ENCODE data around the gene POLR1A.

POLR1A gene

GRCh38 chr2:86066915-86067314 is 38.8 kb downstream of the POLR1A start:
- no peaks in the 10 kb centered on the region for H3K4me1 ChIP-seq (ENCODE audit: insufficient read depth, low read length)
- H2AFZ ChIP-seq (ENCODE audit: low read depth, low read length), result no peak overlapping the region
- H3K27me3 ChIP-seq (ENCODE audit: insufficient read depth, low read length), result no peaks in the 10 kb centered on the region
- peaks cover 94% of the 10 kb centered on the region for H3K36me3 ChIP-seq (ENCODE audit: insufficient read depth, low read length)
- H3K4me3 ChIP-seq (ENCODE audit: low read length), result no peak overlapping the region
- H3K9me3 ChIP-seq (ENCODE audit: low read length), result peaks cover 22% of the 10 kb centered on the region

DNA sequence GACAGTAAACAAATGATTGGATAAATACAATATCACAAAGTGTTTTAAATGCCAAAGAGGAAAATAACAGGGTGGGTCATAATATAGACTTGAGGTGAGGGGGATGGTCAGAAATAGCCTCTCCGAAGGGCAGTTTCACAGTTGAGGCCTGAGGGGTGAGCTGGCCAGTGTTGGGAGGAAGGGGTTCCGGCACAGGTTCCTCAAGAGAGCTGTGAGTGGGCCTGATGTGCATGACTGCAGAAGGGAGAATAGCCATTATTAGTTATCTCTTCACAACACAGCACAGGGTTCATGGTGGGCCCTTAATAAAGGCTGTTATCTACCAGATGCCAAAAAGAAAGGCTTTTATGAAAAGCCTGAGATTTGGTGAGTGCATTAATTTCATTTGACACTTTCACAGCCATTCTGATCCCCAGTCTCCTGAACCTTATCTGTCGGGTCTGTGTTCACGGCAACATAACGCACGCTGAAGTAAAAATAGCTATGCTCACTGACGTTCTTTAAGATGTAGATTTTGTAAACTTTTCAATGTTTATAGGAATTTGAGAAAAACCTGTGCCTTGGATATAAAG is 39.6 kb downstream of the POLR1A start:
- no peaks in the 10 kb centered on the region for H3K27me3 ChIP-seq (ENCODE audit: insufficient read depth, low read length)
- peaks cover 92% of the 10 kb centered on the region for H3K36me3 ChIP-seq (ENCODE audit: insufficient read depth, low read length)
- peaks cover 20% of the 10 kb centered on the region for H3K9me3 ChIP-seq (ENCODE audit: low read length)
- no peak overlapping the region for H2AFZ ChIP-seq (ENCODE audit: low read depth, low read length)
- no peaks in the 10 kb centered on the region for H3K4me1 ChIP-seq (ENCODE audit: insufficient read depth, low read length)
- H3K4me3 ChIP-seq (ENCODE audit: low read length), result no peak overlapping the region

- Histone ChIP-seq H3K4me1 (ENCODE audit: insufficient read depth, low read length) (no peaks in the 10 kb centered on the region), H3K4me3 (ENCODE audit: low read length) (no peak overlapping the region), H3K9me3 (ENCODE audit: low read length) (peaks cover 20% of the 10 kb centered on the region), H2AFZ (ENCODE audit: low read depth, low read length) (no peak overlapping the region), H3K36me3 (ENCODE audit: insufficient read depth, low read length) (peaks cover 92% of the 10 kb centered on the region), H3K27me3 (ENCODE audit: insufficient read depth, low read length) (no peaks in the 10 kb centered on the region)
These were observed 40.2 kb downstream of the POLR1A start for GRCh38 chr2:86065512-86065911.

DNA sequence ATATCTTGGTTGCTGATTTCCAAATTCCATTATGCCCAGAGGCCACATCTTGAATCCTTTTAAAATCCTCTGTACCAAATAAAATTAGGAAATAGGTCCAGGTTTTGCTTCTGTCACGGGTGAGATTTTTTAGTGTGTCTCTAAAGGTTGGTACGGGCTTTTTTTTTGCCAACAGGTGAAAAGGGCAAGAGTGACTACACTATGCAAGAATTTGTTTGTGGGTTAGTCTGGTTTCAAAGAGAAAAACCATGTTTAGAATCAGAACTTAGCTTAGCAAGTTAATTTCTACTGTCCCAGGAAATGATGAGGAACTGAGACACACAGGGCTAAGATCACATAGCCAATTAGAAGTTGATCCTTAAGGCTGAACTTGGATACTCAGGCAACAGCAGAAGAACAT is 41.7 kb downstream of the POLR1A start:
- no peaks in the 10 kb centered on the region for H3K4me1 ChIP-seq (ENCODE audit: insufficient read depth, low read length)
- H2AFZ ChIP-seq (ENCODE audit: low read depth, low read length), result no peak overlapping the region
- no peaks in the 10 kb centered on the region for H3K27me3 ChIP-seq (ENCODE audit: insufficient read depth, low read length)
- peaks cover 20% of the 10 kb centered on the region for H3K9me3 ChIP-seq (ENCODE audit: low read length)
- H3K4me3 ChIP-seq (ENCODE audit: low read length), result no peak overlapping the region
- peaks cover 89% of the 10 kb centered on the region for H3K36me3 ChIP-seq (ENCODE audit: insufficient read depth, low read length)

- no peak overlapping the region for H3K4me3 ChIP-seq (ENCODE audit: low read length)
- peaks cover 78% of the 10 kb centered on the region for H3K36me3 ChIP-seq (ENCODE audit: insufficient read depth, low read length)
- peaks cover 20% of the 10 kb centered on the region for H3K9me3 ChIP-seq (ENCODE audit: low read length)
- no peak overlapping the region for H2AFZ ChIP-seq (ENCODE audit: low read depth, low read length)
- H3K4me1 ChIP-seq (ENCODE audit: insufficient read depth, low read length), result no peaks in the 10 kb centered on the region
- no peaks in the 10 kb centered on the region for H3K27me3 ChIP-seq (ENCODE audit: insufficient read depth, low read length)
These were observed 43.6 kb downstream of the POLR1A start for GRCh38 chr2:86062043-86062442.

GRCh38 chr2:86056590-86057331 is 48.9 kb downstream of the POLR1A start:
- Histone ChIP-seq H3K4me3 (ENCODE audit: low read length) (no peak overlapping the region), H3K4me1 (ENCODE audit: insufficient read depth, low read length) (no peaks in the 10 kb centered on the region), H2AFZ (ENCODE audit: low read depth, low read length) (no peak overlapping the region), H3K9me3 (ENCODE audit: low read length) (no peaks in the 10 kb centered on the region), H3K27me3 (ENCODE audit: insufficient read depth, low read length) (no peaks in the 10 kb centered on the region), H3K36me3 (ENCODE audit: insufficient read depth, low read length) (peaks cover 65% of the 10 kb centered on the region)

GRCh38 chr2:86055314-86055713 is 50.4 kb downstream of the POLR1A start:
- no peaks in the 10 kb centered on the region for H3K9me3 ChIP-seq (ENCODE audit: low read length)
- peaks cover 64% of the 10 kb centered on the region for H3K36me3 ChIP-seq (ENCODE audit: insufficient read depth, low read length)
- no peak overlapping the region for H3K4me3 ChIP-seq (ENCODE audit: low read length)
- H3K4me1 ChIP-seq (ENCODE audit: insufficient read depth, low read length), result no peaks in the 10 kb centered on the region
- H2AFZ ChIP-seq (ENCODE audit: low read depth, low read length), result no peak overlapping the region
- H3K27me3 ChIP-seq (ENCODE audit: insufficient read depth, low read length), result no peaks in the 10 kb centered on the region

GRCh38 chr2:86054535-86055082 is 51.1 kb downstream of the POLR1A start:
- no peak overlapping the region for H3K4me3 ChIP-seq (ENCODE audit: low read length)
- no peak overlapping the region for H2AFZ ChIP-seq (ENCODE audit: low read depth, low read length)
- H3K27me3 ChIP-seq (ENCODE audit: insufficient read depth, low read length), result no peaks in the 10 kb centered on the region
- H3K36me3 ChIP-seq (ENCODE audit: insufficient read depth, low read length), result peaks cover 64% of the 10 kb centered on the region
- H3K9me3 ChIP-seq (ENCODE audit: low read length), result no peaks in the 10 kb centered on the region
- no peaks in the 10 kb centered on the region for H3K4me1 ChIP-seq (ENCODE audit: insufficient read depth, low read length)

GRCh38 chr2:86053166-86053565 is 52.5 kb downstream of the POLR1A start:
- Histone ChIP-seq H3K4me3 (ENCODE audit: low read length) (no peak overlapping the region), H3K9me3 (ENCODE audit: low read length) (no peaks in the 10 kb centered on the region), H3K27me3 (ENCODE audit: insufficient read depth, low read length) (no peaks in the 10 kb centered on the region), H3K36me3 (ENCODE audit: insufficient read depth, low read length) (peaks cover 71% of the 10 kb centered on the region), H3K4me1 (ENCODE audit: insufficient read depth, low read length) (no peaks in the 10 kb centered on the region), H2AFZ (ENCODE audit: low read depth, low read length) (no peak overlapping the region)

DNA sequence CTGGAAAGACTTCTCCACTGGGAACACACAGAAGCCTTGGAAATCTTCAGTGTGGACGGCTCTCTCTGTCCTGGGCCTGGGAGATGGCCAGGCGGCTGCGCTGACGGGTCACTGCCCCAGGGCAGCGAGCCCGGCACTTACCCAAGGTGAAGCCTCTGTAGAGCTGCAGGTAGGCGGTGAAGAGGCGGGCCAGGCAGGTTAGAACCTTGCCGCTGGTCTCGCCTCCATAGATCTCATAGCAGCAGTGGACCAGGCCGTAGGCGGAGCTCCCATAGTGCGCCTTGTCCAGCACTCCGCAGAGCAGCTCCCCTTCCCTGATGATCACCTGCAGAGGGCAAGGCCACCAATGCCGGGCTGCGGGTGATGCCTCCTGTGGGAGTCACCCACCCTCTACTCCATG is 53.0 kb downstream of the POLR1A start:
- no peaks in the 10 kb centered on the region for H3K27me3 ChIP-seq (ENCODE audit: insufficient read depth, low read length)
- no peak overlapping the region for H2AFZ ChIP-seq (ENCODE audit: low read depth, low read length)
- no peak overlapping the region for H3K4me3 ChIP-seq (ENCODE audit: low read length)
- no peaks in the 10 kb centered on the region for H3K4me1 ChIP-seq (ENCODE audit: insufficient read depth, low read length)
- H3K36me3 ChIP-seq (ENCODE audit: insufficient read depth, low read length), result peaks cover 74% of the 10 kb centered on the region
- H3K9me3 ChIP-seq (ENCODE audit: low read length), result no peaks in the 10 kb centered on the region

- no peak overlapping the region for H2AFZ ChIP-seq (ENCODE audit: low read depth, low read length)
- no peaks in the 10 kb centered on the region for H3K9me3 ChIP-seq (ENCODE audit: low read length)
- H3K4me3 ChIP-seq (ENCODE audit: low read length), result no peak overlapping the region
- no peaks in the 10 kb centered on the region for H3K27me3 ChIP-seq (ENCODE audit: insufficient read depth, low read length)
- peaks cover 74% of the 10 kb centered on the region for H3K36me3 ChIP-seq (ENCODE audit: insufficient read depth, low read length)
- H3K4me1 ChIP-seq (ENCODE audit: insufficient read depth, low read length), result no peaks in the 10 kb centered on the region
These were observed 53.4 kb downstream of the POLR1A start for GRCh38 chr2:86052265-86052664.

- Histone ChIP-seq H3K36me3 (ENCODE audit: insufficient read depth, low read length) (peaks cover 83% of the 10 kb centered on the region), H3K9me3 (ENCODE audit: low read length) (no peaks in the 10 kb centered on the region)
These were observed 55.4 kb downstream of the POLR1A start for GRCh38 chr2:86050301-86050700.

GRCh38 chr2:86049529-86049928 is 56.2 kb downstream of the POLR1A start:
- H3K36me3 ChIP-seq (ENCODE audit: insufficient read depth, low read length), result peaks cover 87% of the 10 kb centered on the region
- no peak overlapping the region for H3K4me3 ChIP-seq (ENCODE audit: low read length)
- no peak overlapping the region for H2AFZ ChIP-seq (ENCODE audit: low read depth, low read length)
- H3K27me3 ChIP-seq (ENCODE audit: insufficient read depth, low read length), result no peaks in the 10 kb centered on the region
- H3K4me1 ChIP-seq (ENCODE audit: insufficient read depth, low read length), result no peaks in the 10 kb centered on the region
- H3K9me3 ChIP-seq (ENCODE audit: low read length), result no peaks in the 10 kb centered on the region

More at GRCh38 chr2:86050301-86050700, 55.4 kb downstream of the POLR1A start:
- Histone ChIP-seq H2AFZ (ENCODE audit: low read depth, low read length) (no peak overlapping the region), H3K27me3 (ENCODE audit: insufficient read depth, low read length) (no peaks in the 10 kb centered on the region), H3K4me1 (ENCODE audit: insufficient read depth, low read length) (no peaks in the 10 kb centered on the region), H3K4me3 (ENCODE audit: low read length) (no peak overlapping the region)
